Muscle layer of colon (tissue), 2 donors: ENCODE data around the gene DIP2C.

Experiments used
- H3K27ac ChIP-seq: one replicate; pipeline ENCODE4 v1.7.0; 2013; ENCODE audit warnings: low read depth, mild to moderate bottlenecking, low read length, moderate library complexity
- H3K27me3 ChIP-seq, 2 donors: one replicate each; pipeline ENCODE4 v1.7.0; 2013; ENCODE audit warnings: low read length in 2 of 2, mild to moderate bottlenecking in 2 of 2; ENCODE audit not compliant: insufficient read depth in 2 of 2, control insufficient read depth in 1 of 2
- H3K36me3 ChIP-seq: one replicate; pipeline ENCODE4 v1.7.0; 2013; ENCODE audit warnings: mild to moderate bottlenecking, low read length; ENCODE audit not compliant: insufficient read depth
- H3K4me1 ChIP-seq: one replicate; pipeline ENCODE4 v1.7.0; 2013; ENCODE audit warnings: mild to moderate bottlenecking, low read length; ENCODE audit not compliant: insufficient read depth
- H3K4me3 ChIP-seq, 2 donors: one replicate each; pipeline ENCODE4 v1.7.0; 2013; ENCODE audit warnings: low read length in 2 of 2, low read depth in 1 of 2, mild to moderate bottlenecking in 1 of 2, moderate library complexity in 1 of 2
- H3K9ac ChIP-seq: one replicate; pipeline ENCODE4 v1.7.0; 2013; ENCODE audit warnings: low read length
- H3K9me3 ChIP-seq: one replicate; pipeline ENCODE4 v1.7.0; 2013; ENCODE audit warnings: mild to moderate bottlenecking, low read length
- donor health status: abdominal sarcoma.
- donor health status: Adenocarcinoma of cecum.

DIP2C gene

GRCh38 chr10:421170-421569, 268.3 kb downstream of the DIP2C start:
- Histone ChIP-seq H3K4me3 (no peak overlapping the region), H3K4me1 (peaks cover 7% of the 10 kb centered on the region), H3K9ac (no peak overlapping the region), H3K36me3 (peaks cover 31% of the 10 kb centered on the region), H3K27ac (no peak overlapping the region), H3K27me3 (no peaks in the 10 kb centered on the region), H3K9me3 (no peaks in the 10 kb centered on the region)

GRCh38 chr10:420154-421121, 269.0 kb downstream of the DIP2C start:
- Histone ChIP-seq H3K27ac (no peak overlapping the region), H3K9me3 (no peaks in the 10 kb centered on the region), H3K27me3 (no peaks in the 10 kb centered on the region), H3K4me3 (no peak overlapping the region), H3K4me1 (peaks cover 7% of the 10 kb centered on the region), H3K9ac (no peak overlapping the region), H3K36me3 (peaks cover 38% of the 10 kb centered on the region)

DNA sequence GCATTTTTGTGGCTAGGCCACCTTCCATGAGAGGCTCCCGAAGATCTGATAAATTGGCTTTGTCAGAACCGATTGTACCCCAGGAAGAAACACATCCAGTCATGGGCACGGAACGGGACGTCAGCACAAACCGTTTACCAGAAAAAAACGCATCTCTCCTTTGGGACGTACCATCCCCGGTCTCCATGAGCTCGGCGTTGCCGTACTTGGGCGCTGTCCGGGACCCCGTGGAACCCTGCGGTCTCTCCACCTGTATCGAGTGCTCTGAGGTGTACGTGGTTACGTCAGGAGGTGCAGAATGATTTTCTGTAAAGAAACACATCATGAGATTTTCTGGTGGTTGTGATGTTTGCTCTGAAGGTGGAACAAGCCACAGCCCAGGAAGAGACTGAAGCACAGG, 270.6 kb downstream of the DIP2C start:
- Histone ChIP-seq H3K9me3 (no peaks in the 10 kb centered on the region), H3K36me3 (peaks cover 46% of the 10 kb centered on the region)

GRCh38 chr10:418226-418625, 271.2 kb downstream of the DIP2C start:
- no peaks in the 10 kb centered on the region for H3K9me3 ChIP-seq
- peaks cover 7% of the 10 kb centered on the region for H3K4me1 ChIP-seq
- peaks cover 43% of the 10 kb centered on the region for H3K36me3 ChIP-seq
- no peaks in the 10 kb centered on the region for H3K27me3 ChIP-seq
- no peak overlapping the region for H3K4me3 ChIP-seq
- H3K27ac ChIP-seq: no peak overlapping the region
- H3K9ac ChIP-seq: no peak overlapping the region

More for the DNA sequence above, 270.6 kb downstream of the DIP2C start:
- Histone ChIP-seq H3K9ac (no peak overlapping the region), H3K27me3 (no peaks in the 10 kb centered on the region), H3K4me1 (peaks cover 7% of the 10 kb centered on the region), H3K27ac (no peak overlapping the region), H3K4me3 (no peak overlapping the region)

GRCh38 chr10:416091-416515, 273.4 kb downstream of the DIP2C start:
- Histone ChIP-seq H3K9ac (no peak overlapping the region), H3K4me1 (peaks cover 2% of the 10 kb centered on the region), H3K27ac (no peak overlapping the region), H3K4me3 (no peak overlapping the region), H3K36me3 (peaks cover 36% of the 10 kb centered on the region), H3K9me3 (no peaks in the 10 kb centered on the region), H3K27me3 (no peaks in the 10 kb centered on the region)

- Histone ChIP-seq H3K4me3 (no peak overlapping the region), H3K4me1 (no peaks in the 10 kb centered on the region), H3K27ac (no peak overlapping the region), H3K36me3 (peaks cover 26% of the 10 kb centered on the region), H3K9me3 (no peaks in the 10 kb centered on the region), H3K9ac (no peak overlapping the region), H3K27me3 (no peaks in the 10 kb centered on the region)
Observed at GRCh38 chr10:413662-414071, 275.8 kb downstream of the DIP2C start.

GRCh38 chr10:412109-412508, 277.4 kb downstream of the DIP2C start:
- Histone ChIP-seq H3K27ac (no peak overlapping the region), H3K9ac (no peak overlapping the region), H3K9me3 (no peaks in the 10 kb centered on the region), H3K4me1 (no peaks in the 10 kb centered on the region), H3K36me3 (peaks cover 35% of the 10 kb centered on the region), H3K27me3 (no peaks in the 10 kb centered on the region), H3K4me3 (no peak overlapping the region)

DNA sequence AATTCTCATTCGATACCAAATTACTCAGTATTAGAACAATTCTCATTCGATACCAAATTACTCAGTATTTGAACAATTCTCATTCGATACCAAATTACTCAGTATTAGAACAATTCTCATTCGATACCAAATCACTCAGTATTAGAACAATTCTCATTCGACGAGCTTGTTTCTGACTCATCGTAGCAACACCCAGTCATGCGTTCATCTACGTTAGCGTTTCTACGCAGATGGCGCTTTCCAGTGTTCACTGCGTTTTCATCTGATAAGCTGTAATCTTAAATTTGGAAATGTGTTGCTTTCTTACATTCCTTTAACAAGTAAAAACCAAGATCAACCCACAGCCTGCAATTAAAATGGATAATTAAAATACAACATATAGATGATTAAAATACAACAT, 277.9 kb downstream of the DIP2C start:
- Histone ChIP-seq H3K36me3 (peaks cover 40% of the 10 kb centered on the region), H3K9ac (no peak overlapping the region), H3K27ac (no peak overlapping the region), H3K27me3 (no peaks in the 10 kb centered on the region), H3K9me3 (no peaks in the 10 kb centered on the region), H3K4me1 (no peaks in the 10 kb centered on the region), H3K4me3 (no peak overlapping the region)

GRCh38 chr10:409408-410040, 279.9 kb downstream of the DIP2C start:
- Histone ChIP-seq H3K9ac (no peak overlapping the region), H3K27me3 (no peaks in the 10 kb centered on the region), H3K4me1 (no peaks in the 10 kb centered on the region), H3K36me3 (peaks cover 49% of the 10 kb centered on the region), H3K4me3 (no peak overlapping the region), H3K27ac (no peak overlapping the region), H3K9me3 (no peaks in the 10 kb centered on the region)

GRCh38 chr10:408236-408635, 281.2 kb downstream of the DIP2C start:
- Histone ChIP-seq H3K4me1 (no peaks in the 10 kb centered on the region), H3K9ac (no peak overlapping the region), H3K27ac (no peak overlapping the region), H3K36me3 (peaks cover 48% of the 10 kb centered on the region), H3K4me3 (no peak overlapping the region), H3K27me3 (no peaks in the 10 kb centered on the region), H3K9me3 (no peaks in the 10 kb centered on the region)

- Histone ChIP-seq H3K36me3 (peaks cover 48% of the 10 kb centered on the region), H3K9me3 (no peaks in the 10 kb centered on the region), H3K27me3 (no peaks in the 10 kb centered on the region), H3K27ac (no peak overlapping the region), H3K4me1 (no peaks in the 10 kb centered on the region), H3K4me3 (no peak overlapping the region), H3K9ac (no peak overlapping the region)
Observed at GRCh38 chr10:406976-407375, 282.5 kb downstream of the DIP2C start.
